HepG2 (cell line): ENCODE results near the gene DAPK1.

ENCODE experiments used
- EP300 ChIP-seq, 3 experiments: sonication (generic) in 1 of 3; formaldehyde crosslinking in 1 of 3; IDR thresholded peaks; 2 replicates each; pipeline versions ENCODE4 v1.5.1 to v1.6.1; 2011 to 2020; ENCODE audit warnings: low read depth in 2 of 3, low read length in 2 of 3, borderline replicate concordance in 1 of 3, improper control_type of control experiment in 1 of 3, mild to moderate bottlenecking in 1 of 3, missing genetic modification reagents in 1 of 3, moderate library complexity in 1 of 3
- KLF6 ChIP-seq: IDR thresholded peaks from 2 replicates; pipeline ENCODE4 v1.8.0; 2016; ENCODE audit warnings: missing biosample characterization, missing genetic modification reagents
- MAFK ChIP-seq, 2 experiments: IDR thresholded peaks in 1 of 2; conservative IDR thresholded peaks in 1 of 2; 2 replicates each; pipeline ENCODE4 v1.6.1; 2011; ENCODE audit warnings: improper control_type of control experiment in 2 of 2, low read length in 2 of 2
- PCBP2 ChIP-seq: fragments of 200-400 bp; formaldehyde crosslinking; optimal IDR thresholded peaks from 2 replicates; pipeline ENCODE3; 2018; ENCODE audit warnings: low read length, low read depth; ENCODE audit not compliant: poor library complexity, severe bottlenecking
- SUZ12 ChIP-seq: fragments of 150-350 bp; IDR thresholded peaks from 2 replicates; pipeline ENCODE4 v1.6.1; 2014; ENCODE audit warnings: low read depth, low read length
- WIZ ChIP-seq: sonication (generic); formaldehyde crosslinking; IDR thresholded peaks from 2 replicates; pipeline ENCODE4 v1.5.1; 2020; ENCODE audit warnings: mild to moderate bottlenecking, missing genetic modification reagents
- ZFP36L2 ChIP-seq: sonication (generic); formaldehyde crosslinking; IDR thresholded peaks from 2 replicates; pipeline ENCODE4 v1.4.0; 2020; ENCODE audit warnings: missing genetic modification reagents
- ZFX ChIP-seq: sonication (generic); formaldehyde crosslinking; IDR thresholded peaks from 2 replicates; pipeline ENCODE4 v1.4.0; 2020; ENCODE audit warnings: mild to moderate bottlenecking, low read depth, missing genetic modification reagents, moderate library complexity
- ZNF274 ChIP-seq: sonication (generic); formaldehyde crosslinking; IDR thresholded peaks from 2 replicates; pipeline ENCODE4 v1.5.1; 2020; ENCODE audit warnings: mild to moderate bottlenecking, missing genetic modification reagents
- ZNF547 ChIP-seq: sonication (generic); formaldehyde crosslinking; IDR thresholded peaks from 2 replicates; pipeline ENCODE4 v1.5.1; 2020; ENCODE audit warnings: mild to moderate bottlenecking, missing genetic modification reagents
- TF ChIP-seq, protein P1 (sequence below): sonication (generic); formaldehyde crosslinking; IDR thresholded peaks from 2 replicates; pipeline ENCODE4 v1.5.0; 2020; ENCODE audit warnings: mild to moderate bottlenecking, missing genetic modification reagents, moderate library complexity
- TF ChIP-seq, protein P2 (sequence below): sonication (generic); formaldehyde crosslinking; IDR thresholded peaks from 2 replicates; pipeline ENCODE4 v1.4.0; 2020; ENCODE audit warnings: missing genetic modification reagents
- TF ChIP-seq, protein P3 (sequence below): sonication (generic); formaldehyde crosslinking; IDR thresholded peaks from 2 replicates; pipeline ENCODE4 v1.4.0; 2020; ENCODE audit warnings: mild to moderate bottlenecking, missing genetic modification reagents

GRCh38 chr9:87507576-87507975 lies 9.9 kb downstream of the DAPK1 start:
- TF ChIP-seq SUZ12: no peak
- TF ChIP-seq ZFP36L2 (CRISPR knock-in tag): no peak
- TF ChIP-seq, protein P1, sequence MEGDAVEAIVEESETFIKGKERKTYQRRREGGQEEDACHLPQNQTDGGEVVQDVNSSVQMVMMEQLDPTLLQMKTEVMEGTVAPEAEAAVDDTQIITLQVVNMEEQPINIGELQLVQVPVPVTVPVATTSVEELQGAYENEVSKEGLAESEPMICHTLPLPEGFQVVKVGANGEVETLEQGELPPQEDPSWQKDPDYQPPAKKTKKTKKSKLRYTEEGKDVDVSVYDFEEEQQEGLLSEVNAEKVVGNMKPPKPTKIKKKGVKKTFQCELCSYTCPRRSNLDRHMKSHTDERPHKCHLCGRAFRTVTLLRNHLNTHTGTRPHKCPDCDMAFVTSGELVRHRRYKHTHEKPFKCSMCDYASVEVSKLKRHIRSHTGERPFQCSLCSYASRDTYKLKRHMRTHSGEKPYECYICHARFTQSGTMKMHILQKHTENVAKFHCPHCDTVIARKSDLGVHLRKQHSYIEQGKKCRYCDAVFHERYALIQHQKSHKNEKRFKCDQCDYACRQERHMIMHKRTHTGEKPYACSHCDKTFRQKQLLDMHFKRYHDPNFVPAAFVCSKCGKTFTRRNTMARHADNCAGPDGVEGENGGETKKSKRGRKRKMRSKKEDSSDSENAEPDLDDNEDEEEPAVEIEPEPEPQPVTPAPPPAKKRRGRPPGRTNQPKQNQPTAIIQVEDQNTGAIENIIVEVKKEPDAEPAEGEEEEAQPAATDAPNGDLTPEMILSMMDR (CRISPR knock-in tag): no peak
- TF ChIP-seq MAFK (conservative IDR thresholded peaks at IDR 0.05 in 1 of 2, IDR thresholded peaks at IDR 0.05 in 1 of 2; ENCODE audit: low read length in 2 of 2): no peak
- no peak for TF ChIP-seq KLF6 (CRISPR knock-in tag)
- TF ChIP-seq, protein P2, sequence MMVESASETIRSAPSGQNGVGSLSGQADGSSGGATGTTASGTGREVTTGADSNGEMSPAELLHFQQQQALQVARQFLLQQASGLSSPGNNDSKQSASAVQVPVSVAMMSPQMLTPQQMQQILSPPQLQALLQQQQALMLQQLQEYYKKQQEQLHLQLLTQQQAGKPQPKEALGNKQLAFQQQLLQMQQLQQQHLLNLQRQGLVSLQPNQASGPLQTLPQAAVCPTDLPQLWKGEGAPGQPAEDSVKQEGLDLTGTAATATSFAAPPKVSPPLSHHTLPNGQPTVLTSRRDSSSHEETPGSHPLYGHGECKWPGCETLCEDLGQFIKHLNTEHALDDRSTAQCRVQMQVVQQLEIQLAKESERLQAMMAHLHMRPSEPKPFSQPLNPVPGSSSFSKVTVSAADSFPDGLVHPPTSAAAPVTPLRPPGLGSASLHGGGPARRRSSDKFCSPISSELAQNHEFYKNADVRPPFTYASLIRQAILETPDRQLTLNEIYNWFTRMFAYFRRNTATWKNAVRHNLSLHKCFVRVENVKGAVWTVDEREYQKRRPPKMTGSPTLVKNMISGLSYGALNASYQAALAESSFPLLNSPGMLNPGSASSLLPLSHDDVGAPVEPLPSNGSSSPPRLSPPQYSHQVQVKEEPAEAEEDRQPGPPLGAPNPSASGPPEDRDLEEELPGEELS (CRISPR knock-in tag): no peak
- no peak for TF ChIP-seq ZFX (CRISPR knock-in tag)
- no peak for TF ChIP-seq ZNF547 (CRISPR knock-in tag)
- TF ChIP-seq, protein P3, sequence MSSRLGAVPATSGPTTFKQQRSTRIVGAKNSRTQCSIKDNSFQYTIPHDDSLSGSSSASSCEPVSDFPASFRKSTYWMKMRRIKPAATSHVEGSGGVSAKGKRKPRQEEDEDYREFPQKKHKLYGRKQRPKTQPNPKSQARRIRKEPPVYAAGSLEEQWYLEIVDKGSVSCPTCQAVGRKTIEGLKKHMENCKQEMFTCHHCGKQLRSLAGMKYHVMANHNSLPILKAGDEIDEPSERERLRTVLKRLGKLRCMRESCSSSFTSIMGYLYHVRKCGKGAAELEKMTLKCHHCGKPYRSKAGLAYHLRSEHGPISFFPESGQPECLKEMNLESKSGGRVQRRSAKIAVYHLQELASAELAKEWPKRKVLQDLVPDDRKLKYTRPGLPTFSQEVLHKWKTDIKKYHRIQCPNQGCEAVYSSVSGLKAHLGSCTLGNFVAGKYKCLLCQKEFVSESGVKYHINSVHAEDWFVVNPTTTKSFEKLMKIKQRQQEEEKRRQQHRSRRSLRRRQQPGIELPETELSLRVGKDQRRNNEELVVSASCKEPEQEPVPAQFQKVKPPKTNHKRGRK: no peak
- TF ChIP-seq PCBP2: no peak
- TF ChIP-seq ZNF274 (CRISPR knock-in tag): no peak
- no peak for TF ChIP-seq WIZ
- no peak for TF ChIP-seq EP300 (IDR thresholded peaks at IDR 0.05; ENCODE audit: low read depth in 2 of 2, low read length in 2 of 2)
- TF ChIP-seq EP300 (CRISPR knock-in tag; IDR thresholded peaks at IDR 0.05; ENCODE audit: borderline replicate concordance): no peak
